GM21360 (cell line): ENCODE measurements around the gene MSANTD1.

ENCODE experiments used
- ATAC-seq: cut with Tn5 transposase; IDR thresholded peaks from one replicate; pipeline ENCODE4 v1.9.1; 2021; ENCODE audit warnings: mild to moderate bottlenecking, moderate library complexity; ENCODE audit not compliant: unreplicated experiment

MSANTD1 gene

GRCh38 chr4:3301450-3302172 lies 52.7 kb downstream of the MSANTD1 start:
- ATAC-seq = no peak

- ATAC-seq = no peak
Observed at GRCh38 chr4:3302173-3302785, 53.3 kb downstream of the MSANTD1 start.

GRCh38 chr4:3302786-3303564 lies 54.0 kb downstream of the MSANTD1 start:
- ATAC-seq = no peak

- ATAC-seq = no peak
Observed at GRCh38 chr4:3303565-3303824, 54.5 kb downstream of the MSANTD1 start.

GRCh38 chr4:3303923-3304710 lies 55.2 kb downstream of the MSANTD1 start:
- ATAC-seq = no peak

- ATAC-seq = no peak
Observed at GRCh38 chr4:3304831-3305609, 56.1 kb downstream of the MSANTD1 start.

GRCh38 chr4:3305610-3306371 lies 56.8 kb downstream of the MSANTD1 start:
- no peak for ATAC-seq
